ENCODE data around the gene IGSF9B. TPM values are rescaled to one million over a fixed set of nuclear protein-coding genes. Genes with fewer than 3 reads are reported as not detected.

The IGSF9B gene, protein sequence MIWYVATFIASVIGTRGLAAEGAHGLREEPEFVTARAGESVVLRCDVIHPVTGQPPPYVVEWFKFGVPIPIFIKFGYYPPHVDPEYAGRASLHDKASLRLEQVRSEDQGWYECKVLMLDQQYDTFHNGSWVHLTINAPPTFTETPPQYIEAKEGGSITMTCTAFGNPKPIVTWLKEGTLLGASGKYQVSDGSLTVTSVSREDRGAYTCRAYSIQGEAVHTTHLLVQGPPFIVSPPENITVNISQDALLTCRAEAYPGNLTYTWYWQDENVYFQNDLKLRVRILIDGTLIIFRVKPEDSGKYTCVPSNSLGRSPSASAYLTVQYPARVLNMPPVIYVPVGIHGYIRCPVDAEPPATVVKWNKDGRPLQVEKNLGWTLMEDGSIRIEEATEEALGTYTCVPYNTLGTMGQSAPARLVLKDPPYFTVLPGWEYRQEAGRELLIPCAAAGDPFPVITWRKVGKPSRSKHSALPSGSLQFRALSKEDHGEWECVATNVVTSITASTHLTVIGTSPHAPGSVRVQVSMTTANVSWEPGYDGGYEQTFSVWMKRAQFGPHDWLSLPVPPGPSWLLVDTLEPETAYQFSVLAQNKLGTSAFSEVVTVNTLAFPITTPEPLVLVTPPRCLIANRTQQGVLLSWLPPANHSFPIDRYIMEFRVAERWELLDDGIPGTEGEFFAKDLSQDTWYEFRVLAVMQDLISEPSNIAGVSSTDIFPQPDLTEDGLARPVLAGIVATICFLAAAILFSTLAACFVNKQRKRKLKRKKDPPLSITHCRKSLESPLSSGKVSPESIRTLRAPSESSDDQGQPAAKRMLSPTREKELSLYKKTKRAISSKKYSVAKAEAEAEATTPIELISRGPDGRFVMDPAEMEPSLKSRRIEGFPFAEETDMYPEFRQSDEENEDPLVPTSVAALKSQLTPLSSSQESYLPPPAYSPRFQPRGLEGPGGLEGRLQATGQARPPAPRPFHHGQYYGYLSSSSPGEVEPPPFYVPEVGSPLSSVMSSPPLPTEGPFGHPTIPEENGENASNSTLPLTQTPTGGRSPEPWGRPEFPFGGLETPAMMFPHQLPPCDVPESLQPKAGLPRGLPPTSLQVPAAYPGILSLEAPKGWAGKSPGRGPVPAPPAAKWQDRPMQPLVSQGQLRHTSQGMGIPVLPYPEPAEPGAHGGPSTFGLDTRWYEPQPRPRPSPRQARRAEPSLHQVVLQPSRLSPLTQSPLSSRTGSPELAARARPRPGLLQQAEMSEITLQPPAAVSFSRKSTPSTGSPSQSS (N-terminal part only)
- 40.8 TPM for total RNA-seq

GRCh38 chr11:133956650-133957633 is at the start of gene IGSF9B:
Gene IGSF9B, minus strand, starts transcription at chr11:133956968. Its CDS starts 214 bp downstream, at chr11:133956754.

Other genes with a start within 250 kb of the IGSF9B start
- not detected for gene SPATA19, start 111.5 kb downstream of the IGSF9B start, total RNA-seq
- gene JAM3, start 112.1 kb upstream of the IGSF9B start, total RNA-seq, result 44.8 TPM

Data from diencephalon (tissue), 1 donor.